IPS-15b (cell line): ENCODE results near the gene AKR1C2.
"Not testable (repeated sequence)": the region's sequence is repeated elsewhere in the genome, so short reads cannot be mapped to it uniquely, and the experiment has no call there.

Experiments
- H3K27me3 ChIP-seq: one replicate; pipeline ENCODE4 v1.6.1; 2013; ENCODE audit warnings: low read length; ENCODE audit not compliant: control insufficient read depth, insufficient read depth
- H3K36me3 ChIP-seq: one replicate; pipeline ENCODE4 v1.6.1; 2013; ENCODE audit warnings: low read length; ENCODE audit not compliant: control insufficient read depth, insufficient read depth
- H3K4me1 ChIP-seq: one replicate; pipeline ENCODE4 v1.6.1; 2013; ENCODE audit warnings: mild to moderate bottlenecking, low read length; ENCODE audit not compliant: control insufficient read depth, insufficient read depth
- H3K4me3 ChIP-seq: one replicate; pipeline ENCODE4 v1.5.1; 2013; ENCODE audit warnings: low read depth, low read length
- H3K9ac ChIP-seq: one replicate; pipeline ENCODE4 v1.6.1; 2013; ENCODE audit warnings: low read depth, mild to moderate bottlenecking, low read length
- H3K9me3 ChIP-seq: one replicate; pipeline ENCODE4 v1.6.1; 2013; ENCODE audit warnings: mild to moderate bottlenecking, low read length; ENCODE audit not compliant: control insufficient read depth, insufficient read depth

AKR1C2 gene

DNA sequence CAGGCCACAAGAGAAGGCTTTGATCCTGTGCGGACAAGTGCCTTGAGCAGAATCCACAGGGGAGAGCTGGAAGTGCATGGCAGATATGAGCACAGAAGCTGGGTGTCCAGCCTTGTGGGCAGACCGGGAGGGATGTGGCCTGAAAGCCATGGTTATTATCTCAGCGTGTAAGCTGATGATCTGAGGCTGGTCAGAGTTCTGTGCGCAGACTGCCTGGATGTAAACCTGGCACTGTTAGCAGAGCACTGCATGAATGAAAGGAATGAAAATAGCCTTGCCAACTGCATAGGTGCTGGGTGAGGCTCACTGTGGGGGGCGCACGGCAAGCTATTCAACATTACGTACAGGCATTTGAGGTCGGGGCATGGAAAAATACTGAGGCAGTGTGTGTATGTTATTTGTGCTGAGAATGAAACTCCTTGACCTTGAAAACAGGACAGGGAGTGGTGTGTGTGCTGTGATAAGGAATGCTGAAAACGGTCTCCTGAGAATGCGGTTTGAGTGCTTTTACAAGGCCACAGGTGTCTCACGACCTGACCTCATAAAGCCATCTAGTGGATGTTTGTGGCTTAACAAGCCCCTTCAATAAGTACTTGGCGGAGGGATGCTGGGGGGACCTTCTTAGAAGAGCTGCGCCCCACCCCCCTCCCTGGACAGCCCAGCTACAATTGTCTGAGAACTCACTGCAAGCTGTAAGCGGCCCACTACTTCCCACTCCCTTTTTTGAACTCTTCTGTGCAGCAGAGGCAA lies 21.8 kb downstream of the AKR1C2 start:
- no peaks in the 10 kb centered on the region for H3K9me3 ChIP-seq
- H3K4me1 ChIP-seq, result no peaks in the 10 kb centered on the region
- H3K36me3 ChIP-seq, result no peaks in the 10 kb centered on the region
- no peak overlapping the region for H3K9ac ChIP-seq
- no peak overlapping the region for H3K4me3 ChIP-seq
- no peaks in the 10 kb centered on the region for H3K27me3 ChIP-seq

DNA sequence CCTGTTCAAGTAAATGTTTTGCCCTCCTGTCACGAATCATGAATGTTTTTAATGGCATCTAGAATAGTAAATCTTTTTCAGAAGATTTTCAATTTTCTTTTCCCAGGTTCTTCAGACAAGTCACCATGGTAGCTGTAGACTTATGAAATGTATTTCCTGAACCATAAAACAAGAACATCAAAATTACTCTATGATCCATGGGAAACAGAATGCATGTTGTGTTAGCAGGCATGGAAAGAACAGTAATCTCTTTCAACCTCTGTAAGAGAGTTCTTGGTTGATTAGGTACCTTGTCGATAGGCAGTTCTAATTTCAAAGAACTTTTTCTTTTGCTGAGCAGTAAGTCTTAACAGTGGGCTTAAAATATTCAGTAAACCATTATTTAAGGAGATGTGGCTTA lies 22.9 kb downstream of the AKR1C2 start:
- H3K4me1 ChIP-seq, result no peaks in the 10 kb centered on the region
- H3K9ac ChIP-seq, result no peak overlapping the region
- no peaks in the 10 kb centered on the region for H3K36me3 ChIP-seq
- no peaks in the 10 kb centered on the region for H3K9me3 ChIP-seq
- no peak overlapping the region for H3K4me3 ChIP-seq
- H3K27me3 ChIP-seq, result no peaks in the 10 kb centered on the region

DNA sequence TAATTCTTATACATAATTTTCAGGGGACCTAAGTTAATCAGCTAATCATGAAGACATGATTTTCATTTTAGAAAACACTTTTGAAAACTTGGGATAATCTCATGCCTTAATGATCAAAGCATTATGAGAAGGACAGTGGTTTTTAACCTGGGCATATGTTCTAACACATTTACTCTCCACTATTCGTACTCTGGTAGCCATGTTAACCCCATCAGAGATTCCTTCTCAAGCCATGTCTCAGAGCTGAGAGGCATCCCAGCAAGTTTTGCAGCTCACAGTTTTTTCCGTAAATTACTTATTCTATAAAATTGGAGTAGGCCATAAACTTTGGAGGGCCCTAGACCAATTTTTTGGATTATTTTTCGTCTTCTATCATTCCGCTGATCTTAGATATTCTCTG lies 24.8 kb downstream of the AKR1C2 start:
- Histone ChIP-seq H3K4me3 (no peak overlapping the region), H3K9me3 (no peaks in the 10 kb centered on the region), H3K9ac (no peak overlapping the region), H3K36me3 (no peaks in the 10 kb centered on the region), H3K27me3 (no peaks in the 10 kb centered on the region), H3K4me1 (no peaks in the 10 kb centered on the region)

DNA sequence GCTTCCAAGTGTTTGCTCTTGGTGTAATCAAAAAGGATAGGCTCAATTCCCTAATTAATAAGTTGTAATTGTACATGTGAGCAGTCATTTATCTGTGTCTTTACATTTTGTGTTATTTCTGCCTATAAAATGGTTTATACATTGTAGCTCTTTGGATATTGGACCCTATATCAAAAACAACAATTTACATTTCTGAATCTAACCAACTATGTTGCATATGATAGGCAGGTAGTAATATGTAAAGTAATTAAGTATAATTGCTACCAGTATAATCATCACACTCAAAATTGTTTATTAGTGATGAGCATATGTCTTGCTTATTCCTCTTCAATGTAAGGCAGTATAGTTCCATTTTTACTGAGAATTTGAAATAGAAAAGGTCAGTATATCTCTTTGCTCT lies 26.6 kb downstream of the AKR1C2 start:
- no peak overlapping the region for H3K4me3 ChIP-seq
- no peaks in the 10 kb centered on the region for H3K4me1 ChIP-seq
- no peaks in the 10 kb centered on the region for H3K27me3 ChIP-seq
- H3K36me3 ChIP-seq, result no peaks in the 10 kb centered on the region
- H3K9ac ChIP-seq, result no peak overlapping the region
- no peaks in the 10 kb centered on the region for H3K9me3 ChIP-seq

DNA sequence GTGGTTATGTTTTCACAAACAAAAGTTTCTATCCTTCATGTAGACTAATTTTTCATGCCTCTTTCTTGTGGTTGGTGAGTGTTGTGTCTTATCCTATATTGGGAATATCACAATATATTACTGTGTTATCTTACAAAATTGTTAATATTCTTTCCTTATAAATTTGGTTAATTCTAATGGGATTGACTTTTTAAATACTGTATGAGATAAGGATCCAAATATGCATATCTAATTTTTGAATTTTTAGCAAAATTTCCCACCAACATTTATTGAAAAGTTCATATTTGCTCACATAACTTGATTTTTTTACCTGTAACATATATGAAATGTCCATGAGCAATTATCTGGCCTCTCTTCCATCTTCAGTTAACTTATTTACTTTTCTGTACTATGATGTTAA lies 29.3 kb downstream of the AKR1C2 start:
- not testable (repeated sequence) for H3K4me1 ChIP-seq, H3K27me3 ChIP-seq, H3K9me3 ChIP-seq, H3K36me3 ChIP-seq, H3K9ac ChIP-seq, H3K4me3 ChIP-seq

DNA sequence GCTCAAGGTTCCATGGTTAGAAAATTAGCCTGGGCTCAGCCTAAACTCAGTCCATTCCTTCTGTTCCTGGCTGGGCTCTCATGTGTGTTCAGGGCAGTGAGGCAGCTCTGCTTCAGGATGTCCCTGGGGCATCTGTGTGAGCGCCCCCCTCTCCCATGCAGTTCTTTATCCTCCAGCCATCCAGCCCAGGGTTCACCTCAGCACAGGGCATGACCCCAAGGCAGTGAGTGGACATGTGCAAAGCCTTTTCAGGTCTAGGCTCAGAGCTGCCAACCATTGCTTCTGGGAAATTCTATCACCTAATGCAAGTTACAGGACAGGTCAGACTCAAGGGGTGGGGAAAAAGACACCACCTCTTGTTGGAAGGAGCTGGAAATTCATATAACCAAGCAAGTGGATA lies 30.4 kb downstream of the AKR1C2 start:
- H3K9me3 ChIP-seq, H3K9ac ChIP-seq, H3K36me3 ChIP-seq, H3K27me3 ChIP-seq, H3K4me3 ChIP-seq, H3K4me1 ChIP-seq: not testable (repeated sequence)

DNA sequence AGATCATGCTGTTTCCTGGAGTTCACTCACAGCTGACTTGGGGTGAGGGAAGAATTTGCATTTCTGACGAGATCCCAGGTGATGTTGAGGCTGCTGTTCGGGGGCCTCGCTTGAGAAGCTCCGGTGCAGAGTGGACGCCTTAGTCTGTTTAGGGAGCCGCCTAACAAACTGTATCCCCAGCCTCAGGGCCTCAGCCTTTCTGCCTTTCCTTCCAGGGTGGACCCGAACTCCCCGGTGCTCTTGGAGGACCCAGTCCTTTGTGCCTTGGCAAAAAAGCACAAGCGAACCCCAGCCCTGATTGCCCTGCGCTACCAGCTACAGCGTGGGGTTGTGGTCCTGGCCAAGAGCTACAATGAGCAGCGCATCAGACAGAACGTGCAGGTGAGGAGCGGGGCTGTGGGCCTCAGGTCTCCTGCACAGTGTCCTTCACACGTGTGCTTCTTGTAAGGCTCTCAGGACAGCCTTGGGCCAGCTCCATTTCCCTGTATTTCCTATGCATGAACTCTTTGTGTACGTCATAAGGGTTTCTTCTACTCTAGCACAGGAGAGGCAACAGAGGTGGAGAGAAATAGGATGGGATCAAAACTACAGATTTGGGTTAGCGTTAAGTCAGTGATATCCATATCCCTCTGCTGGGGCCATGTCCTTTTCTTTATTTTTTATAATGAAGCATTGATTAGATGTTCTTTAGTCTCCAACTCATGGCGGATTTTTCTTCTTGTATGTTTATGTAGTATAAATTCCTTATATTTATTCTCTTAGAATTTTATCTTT lies 31.1 kb downstream of the AKR1C2 start:
- H3K4me3 ChIP-seq, H3K9me3 ChIP-seq, H3K36me3 ChIP-seq, H3K9ac ChIP-seq, H3K4me1 ChIP-seq, H3K27me3 ChIP-seq: not testable (repeated sequence)

DNA sequence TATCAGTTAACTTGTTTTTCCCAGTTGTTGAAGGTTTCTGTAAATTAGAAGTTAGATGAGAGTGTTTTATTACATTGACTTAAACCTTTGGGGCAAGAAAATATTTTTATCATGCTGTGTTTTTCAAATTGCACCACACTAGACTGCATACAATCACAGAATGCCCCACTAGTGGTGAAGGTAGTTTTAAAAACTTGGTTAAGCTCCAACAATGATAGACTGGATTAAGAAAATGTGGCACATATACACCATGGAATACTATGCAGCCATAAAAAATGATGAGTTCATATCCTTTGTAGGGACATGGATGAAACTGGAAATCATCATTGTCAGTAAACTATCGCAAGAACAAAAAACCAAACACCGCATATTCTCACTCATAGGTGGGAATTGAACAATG lies 33.3 kb downstream of the AKR1C2 start:
- H3K27me3 ChIP-seq, H3K36me3 ChIP-seq, H3K4me3 ChIP-seq, H3K9me3 ChIP-seq, H3K4me1 ChIP-seq, H3K9ac ChIP-seq: not testable (repeated sequence)

DNA sequence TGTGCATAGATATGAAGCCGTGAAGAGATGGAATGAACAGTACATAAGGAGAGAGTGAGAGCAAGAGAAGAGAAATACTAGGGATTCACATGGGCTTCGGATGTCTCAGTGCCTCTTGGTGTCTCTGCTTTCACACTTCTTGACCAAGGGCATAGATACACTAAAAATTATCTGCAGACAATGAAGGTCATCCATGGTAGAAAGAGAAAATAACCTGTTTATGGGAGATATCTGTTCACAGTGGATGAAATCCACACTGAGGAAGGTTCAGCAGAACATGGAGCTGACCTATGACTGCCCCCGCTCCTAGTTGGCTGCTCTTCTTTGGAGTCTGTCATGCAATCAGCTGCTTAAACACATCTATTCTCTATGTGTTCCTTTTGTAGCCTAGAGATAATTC lies 34.4 kb downstream of the AKR1C2 start:
- not testable (repeated sequence) for H3K4me3 ChIP-seq, H3K4me1 ChIP-seq, H3K36me3 ChIP-seq, H3K9ac ChIP-seq, H3K9me3 ChIP-seq, H3K27me3 ChIP-seq

DNA sequence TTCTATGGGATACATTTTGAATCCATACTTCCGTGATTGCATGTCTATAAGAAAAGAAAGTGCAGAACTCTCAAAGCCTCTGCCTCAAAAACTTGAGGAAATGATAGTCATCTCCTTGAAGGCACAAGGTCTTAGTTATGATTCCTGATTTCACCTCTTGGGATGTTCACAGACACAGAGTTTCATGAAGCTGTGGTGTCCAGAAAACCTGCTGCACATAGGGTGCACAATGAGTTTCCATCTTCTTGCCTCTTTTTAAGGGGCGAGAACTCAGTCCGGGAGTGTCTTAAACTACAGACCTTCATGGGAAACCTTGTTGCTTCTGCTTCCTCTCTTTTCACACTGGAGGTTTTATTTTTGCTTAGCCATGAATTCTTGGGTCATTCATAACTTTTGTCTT lies 36.5 kb downstream of the AKR1C2 start:
- H3K27me3 ChIP-seq, H3K36me3 ChIP-seq, H3K9ac ChIP-seq, H3K4me1 ChIP-seq, H3K9me3 ChIP-seq, H3K4me3 ChIP-seq: not testable (repeated sequence)

DNA sequence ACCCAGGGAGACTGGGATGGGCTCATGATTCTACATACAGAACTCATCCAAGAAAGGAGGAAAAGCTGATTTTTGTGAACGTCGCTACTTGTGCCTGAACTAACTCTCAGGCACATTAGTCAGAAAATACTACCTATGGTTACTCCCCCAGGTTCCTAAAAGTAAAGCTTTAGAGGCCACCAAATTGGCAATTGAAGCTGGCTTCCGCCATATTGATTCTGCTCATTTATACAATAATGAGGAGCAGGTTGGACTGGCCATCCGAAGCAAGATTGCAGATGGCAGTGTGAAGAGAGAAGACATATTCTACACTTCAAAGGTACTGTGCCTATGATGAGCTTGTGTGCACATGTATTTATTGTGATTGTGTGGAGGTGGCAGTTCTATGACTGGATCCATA lies 37.9 kb downstream of the AKR1C2 start:
- not testable (repeated sequence) for H3K9me3 ChIP-seq, H3K27me3 ChIP-seq, H3K4me1 ChIP-seq, H3K9ac ChIP-seq, H3K36me3 ChIP-seq, H3K4me3 ChIP-seq

DNA sequence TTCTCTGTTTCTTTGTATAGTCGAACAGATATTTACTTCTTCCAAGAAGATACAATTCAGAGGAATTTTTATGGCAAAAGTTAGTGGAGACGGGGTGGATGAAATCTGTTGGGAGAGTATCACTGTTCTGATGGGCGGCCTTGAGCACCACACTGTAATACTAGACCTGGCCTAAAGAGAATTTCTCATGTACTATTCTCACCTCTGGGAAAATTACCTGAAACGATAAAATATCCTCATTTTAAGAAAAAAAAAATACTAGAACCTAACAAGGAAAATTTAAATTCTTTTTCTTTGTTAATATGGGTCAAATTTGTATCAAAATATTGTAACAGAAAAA lies 39.9 kb downstream of the AKR1C2 start:
- H3K4me3 ChIP-seq, result not testable (repeated sequence)

More for the DNA sequence above, 39.9 kb downstream of the AKR1C2 start:
- not testable (repeated sequence) for H3K9me3 ChIP-seq, H3K9ac ChIP-seq, H3K36me3 ChIP-seq, H3K4me1 ChIP-seq, H3K27me3 ChIP-seq
